Measurements from ENCODE around the gene TYW1.
"Not testable (repeated sequence)": the region's sequence is repeated elsewhere in the genome, so short reads cannot be mapped to it uniquely, and the experiment has no call there.

Gene TYW1

DNA sequence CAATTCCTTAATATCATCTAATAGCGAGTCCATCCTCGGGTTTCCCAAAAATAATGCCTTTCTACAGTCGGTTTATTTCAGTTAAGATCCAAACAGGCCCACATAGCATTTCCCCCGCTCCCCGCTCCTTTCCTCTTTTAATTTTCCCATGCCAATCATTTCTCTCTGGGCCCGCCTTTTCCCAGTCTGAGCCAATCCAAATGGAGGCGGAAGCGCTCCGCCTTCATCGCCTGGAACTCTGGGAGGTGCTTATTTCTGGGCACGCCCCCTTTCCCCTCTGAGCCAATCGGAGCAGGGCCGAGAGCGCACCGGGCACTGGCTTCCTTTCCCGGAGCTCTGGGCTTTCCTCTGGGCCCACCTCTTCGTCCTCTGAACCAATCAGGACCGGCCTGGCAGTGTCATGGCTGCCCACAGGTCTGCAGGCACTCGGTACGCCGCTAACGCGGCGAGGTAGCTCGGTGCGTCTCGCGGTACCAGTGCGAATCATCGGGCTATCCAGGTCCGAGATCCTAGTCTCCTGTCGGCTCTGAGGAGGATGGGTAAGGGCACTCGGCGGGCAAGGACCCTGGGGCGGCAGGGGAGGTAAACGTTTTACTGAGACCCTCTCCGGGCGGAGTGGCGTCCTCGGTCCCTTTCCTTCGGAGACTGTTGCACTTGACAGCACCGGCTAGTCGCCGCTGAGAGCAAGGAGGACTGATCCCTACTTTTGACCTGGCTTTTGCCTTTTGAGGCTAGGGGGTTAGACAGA lies at the start of gene TYW1:
Gene TYW1, plus strand, starts transcription at position 390 of the 748 bp plus-strand sequence. Its CDS starts 146 bp downstream, at position 536.
- peak; percentile 92 to 94 for DNase-seq

GRCh38 chr7:66948480-66949109 lies 48.0 kb upstream of the TYW1 start:
- DNase-seq = no peak

DNA sequence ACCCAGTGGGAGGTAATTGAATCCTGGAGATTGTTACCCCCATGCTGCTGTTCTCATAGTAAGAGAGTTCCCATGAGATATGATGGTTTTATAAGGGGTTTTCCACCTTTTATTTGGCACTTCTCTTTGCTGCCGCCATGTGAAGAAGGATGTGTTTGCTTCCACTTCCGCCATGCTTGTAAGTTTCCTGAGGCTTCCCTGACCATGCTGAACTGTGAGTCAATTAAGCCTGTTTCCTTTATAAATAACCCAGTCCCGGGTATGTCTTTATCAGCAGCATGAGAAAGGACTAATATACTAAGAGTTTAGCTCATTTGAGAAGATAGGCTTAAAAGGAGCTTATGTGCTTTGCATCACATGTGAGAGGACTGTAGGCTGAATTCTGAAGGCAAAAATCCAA lies 46.3 kb upstream of the TYW1 start:
- no peak for DNase-seq

DNA sequence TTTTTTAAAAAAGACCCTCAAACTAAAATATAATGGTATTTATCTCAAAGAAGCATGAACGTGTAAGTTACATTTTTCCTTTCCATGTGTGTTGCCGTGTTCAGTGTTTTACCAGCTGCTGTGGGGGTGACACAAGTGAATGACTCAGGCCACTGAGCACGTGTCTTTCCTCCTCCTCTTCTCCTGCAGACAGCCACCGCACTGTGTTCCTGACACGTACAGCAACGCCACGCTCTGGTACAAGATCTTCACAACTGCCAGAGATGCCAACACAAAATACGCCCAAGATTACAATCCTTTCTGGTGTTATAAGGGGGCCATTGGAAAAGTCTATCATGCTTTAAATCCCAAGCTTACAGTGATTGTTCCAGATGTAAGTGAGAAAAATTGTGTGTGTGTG lies 45.9 kb upstream of the TYW1 start:
- DNase-seq = no peak

- DNase-seq = no peak
Observed at GRCh38 chr7:66952343-66953043, 44.1 kb upstream of the TYW1 start.

DNA sequence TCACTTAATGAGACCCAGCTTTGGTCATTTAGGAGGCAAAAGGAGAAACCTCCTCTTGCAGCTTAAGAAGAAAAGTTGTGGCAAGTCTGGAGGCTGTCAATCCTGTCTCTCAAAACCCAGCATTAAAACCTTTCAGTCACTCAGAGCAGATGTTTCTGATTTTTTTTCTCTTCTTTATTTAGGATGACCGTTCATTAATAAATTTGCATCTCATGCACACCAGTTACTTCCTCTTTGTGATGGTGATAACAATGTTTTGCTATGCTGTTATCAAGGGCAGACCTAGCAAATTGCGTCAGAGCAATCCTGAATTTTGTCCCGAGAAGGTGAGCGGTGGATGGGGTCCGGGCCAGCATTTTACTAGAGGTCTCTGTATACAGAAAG lies 43.6 kb upstream of the TYW1 start:
- DNase-seq = no peak

DNA sequence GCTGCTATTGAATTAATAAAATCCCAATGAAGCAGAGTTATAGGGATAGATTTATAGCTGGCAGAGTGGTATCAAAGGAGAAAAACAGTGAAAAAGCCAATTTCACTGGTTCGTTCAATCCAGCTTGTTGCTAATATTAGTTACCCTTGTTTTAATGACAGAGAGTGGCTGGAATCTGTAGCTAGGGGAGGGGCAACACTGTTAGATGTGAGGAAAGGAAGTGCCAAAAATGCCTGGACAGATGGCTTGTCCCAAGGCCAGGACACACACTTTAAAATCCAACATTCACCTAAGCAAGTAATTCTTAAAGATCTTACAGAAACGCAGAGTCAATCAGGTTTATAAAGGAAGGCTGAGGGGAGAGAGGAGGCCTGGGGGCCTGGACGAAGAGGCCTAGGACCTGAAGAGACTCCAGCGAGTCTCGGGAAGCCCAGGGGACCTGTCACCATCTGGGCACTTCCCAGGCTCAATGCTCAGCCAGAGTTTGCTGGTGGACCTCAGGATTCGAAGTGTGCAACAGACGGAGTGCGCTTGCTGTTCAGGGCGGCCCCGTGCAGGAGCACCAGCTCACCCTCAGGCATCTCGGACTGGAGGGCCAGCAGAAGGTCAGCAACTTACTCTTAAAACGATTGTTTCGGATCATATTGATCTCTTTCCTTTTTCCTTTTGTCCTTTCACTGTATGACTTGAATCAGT lies 38.9 kb upstream of the TYW1 start:
- DNase-seq = no peak

- no peak for DNase-seq
Observed at GRCh38 chr7:66958538-66959350, 37.9 kb upstream of the TYW1 start.

DNA sequence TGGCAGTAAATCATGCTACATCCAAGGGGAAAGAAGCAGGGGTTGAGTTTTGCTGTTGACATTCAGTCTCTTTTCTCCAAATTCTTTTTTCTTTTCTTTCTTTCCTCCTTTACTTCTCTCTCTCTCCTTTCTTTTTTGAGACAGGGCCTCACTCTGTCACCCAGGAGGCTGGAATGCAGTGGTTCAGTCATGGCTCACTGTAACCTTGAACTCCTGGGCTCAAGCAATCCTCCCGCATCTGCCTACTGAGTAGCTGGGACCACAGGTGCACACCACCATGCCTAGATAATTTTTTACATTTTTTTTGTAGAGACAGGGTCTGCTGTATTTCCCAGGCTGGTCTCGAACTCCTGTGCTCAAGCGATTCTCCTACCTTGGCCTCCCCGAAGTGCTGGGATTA lies 36.4 kb upstream of the TYW1 start:
- no peak for DNase-seq

DNA sequence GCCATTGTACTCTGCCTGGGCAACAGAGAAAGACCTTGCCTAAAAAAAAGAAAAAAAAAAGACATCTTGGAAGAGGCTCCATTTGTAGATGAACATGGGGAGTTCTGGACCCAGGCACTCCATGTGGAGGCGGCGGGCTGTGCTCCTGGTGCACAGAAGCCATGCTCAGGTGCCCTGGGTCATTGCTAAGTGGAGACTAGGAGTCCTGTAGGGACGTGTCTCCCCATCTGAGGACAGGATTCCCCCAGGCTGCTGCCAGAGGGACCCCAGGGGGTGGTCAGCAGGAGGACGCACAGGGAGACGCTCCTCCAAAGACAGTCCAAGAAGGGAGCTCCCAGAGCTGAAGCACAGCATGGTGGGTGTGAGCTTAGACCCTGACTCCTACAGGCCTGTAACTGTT lies 35.5 kb upstream of the TYW1 start:
- DNase-seq = no peak

GRCh38 chr7:66964411-66964810 lies 32.2 kb upstream of the TYW1 start:
- no peak for DNase-seq

GRCh38 chr7:66967029-66967428 lies 29.6 kb upstream of the TYW1 start:
- DNase-seq = no peak

GRCh38 chr7:66969001-66969400 lies 27.6 kb upstream of the TYW1 start:
- not testable (repeated sequence) for DNase-seq

GRCh38 chr7:66970310-66970709 lies 26.3 kb upstream of the TYW1 start:
- no peak for DNase-seq

DNA sequence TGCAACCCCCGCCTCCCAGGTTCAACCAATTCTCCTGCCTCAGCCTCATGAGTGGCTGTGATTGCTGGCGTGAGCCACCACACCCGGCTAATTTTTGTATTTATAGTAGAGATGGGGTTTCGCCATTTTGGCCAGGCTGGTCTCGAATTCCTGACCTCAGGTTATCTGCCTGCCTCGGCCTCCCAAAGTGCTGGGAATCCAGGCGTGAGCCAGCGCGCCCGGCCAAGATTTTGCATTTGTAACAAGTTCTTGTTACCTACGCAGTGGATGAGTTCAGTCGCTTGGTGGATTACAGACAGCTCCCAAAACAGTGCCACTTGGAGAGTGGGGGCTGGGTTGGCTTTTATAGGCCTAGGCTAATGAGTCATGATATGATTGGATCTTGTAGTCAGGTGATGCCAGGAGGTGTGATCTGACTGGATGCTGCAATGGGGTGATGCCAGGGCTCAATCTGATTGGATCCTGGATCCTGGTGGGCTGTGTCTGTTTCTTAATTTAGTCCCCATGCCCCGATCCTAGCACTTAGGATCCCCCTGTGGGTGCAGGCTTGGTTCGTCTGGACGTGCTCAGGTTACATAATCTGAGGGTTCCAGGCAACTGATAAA lies 21.5 kb upstream of the TYW1 start:
- no peak for DNase-seq

- DNase-seq = not testable (repeated sequence)
Observed at GRCh38 chr7:66978312-66978711, 18.3 kb upstream of the TYW1 start.

GRCh38 chr7:66979013-66979412 lies 17.6 kb upstream of the TYW1 start:
- DNase-seq = not testable (repeated sequence)

- not testable (repeated sequence) for DNase-seq
Observed at GRCh38 chr7:66980336-66980735, 16.3 kb upstream of the TYW1 start.

DNA sequence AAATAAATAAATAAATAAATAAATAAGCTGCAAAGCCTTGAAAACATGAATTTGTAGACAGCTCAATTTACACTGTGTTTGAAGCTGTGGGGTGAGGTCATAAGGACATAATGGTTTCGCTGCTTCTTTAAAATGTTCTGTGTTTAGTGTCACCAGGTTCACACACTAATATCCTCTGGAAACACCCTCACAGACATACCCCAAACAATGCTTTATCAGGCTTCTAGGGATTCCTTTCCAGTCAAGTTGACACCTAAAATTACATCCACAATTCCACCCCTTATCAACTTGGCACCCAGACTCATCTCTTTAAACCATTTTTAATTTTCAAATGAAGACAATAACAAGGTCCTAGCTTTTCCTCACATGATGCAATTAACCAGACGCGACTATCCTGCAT lies 7.1 kb upstream of the TYW1 start:
- DNase-seq = not testable (repeated sequence)

GRCh38 chr7:66994051-66994450 lies 2.6 kb upstream of the TYW1 start:
- not testable (repeated sequence) for DNase-seq

DNA sequence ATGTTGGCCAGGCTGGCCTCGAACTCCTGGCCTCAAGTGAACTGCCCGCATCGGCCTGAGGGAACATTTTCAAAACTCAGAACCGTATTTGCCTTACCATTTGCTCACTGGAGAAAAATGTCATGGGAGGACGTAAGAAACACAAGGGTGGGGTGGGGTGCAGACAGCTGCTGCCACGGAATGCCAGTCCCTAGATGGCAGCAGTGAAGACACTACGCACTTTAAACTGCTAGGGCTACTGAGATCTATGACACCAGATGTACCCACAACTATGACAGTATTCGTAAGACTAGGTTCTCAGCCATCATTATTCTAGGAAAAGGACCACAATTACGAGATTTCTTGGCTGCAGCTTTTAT lies 2.0 kb upstream of the TYW1 start:
- peak; percentile 55 to 64 for DNase-seq
